Endometrium (tissue), 2 donors: ENCODE results near the gene SCARF2.
"Not testable (repeated sequence)": the region's sequence is repeated elsewhere in the genome, so short reads cannot be mapped to it uniquely, and the experiment has no call there.

ENCODE experiments used
- FAIRE-seq: peaks from 2 replicates; lab custom pipeline; 2012; peaks lifted over from hg19 to GRCh38; lab: Jason Lieb, UNC
- donor health status: control.
- donor health status: control.

SCARF2 gene

DNA sequence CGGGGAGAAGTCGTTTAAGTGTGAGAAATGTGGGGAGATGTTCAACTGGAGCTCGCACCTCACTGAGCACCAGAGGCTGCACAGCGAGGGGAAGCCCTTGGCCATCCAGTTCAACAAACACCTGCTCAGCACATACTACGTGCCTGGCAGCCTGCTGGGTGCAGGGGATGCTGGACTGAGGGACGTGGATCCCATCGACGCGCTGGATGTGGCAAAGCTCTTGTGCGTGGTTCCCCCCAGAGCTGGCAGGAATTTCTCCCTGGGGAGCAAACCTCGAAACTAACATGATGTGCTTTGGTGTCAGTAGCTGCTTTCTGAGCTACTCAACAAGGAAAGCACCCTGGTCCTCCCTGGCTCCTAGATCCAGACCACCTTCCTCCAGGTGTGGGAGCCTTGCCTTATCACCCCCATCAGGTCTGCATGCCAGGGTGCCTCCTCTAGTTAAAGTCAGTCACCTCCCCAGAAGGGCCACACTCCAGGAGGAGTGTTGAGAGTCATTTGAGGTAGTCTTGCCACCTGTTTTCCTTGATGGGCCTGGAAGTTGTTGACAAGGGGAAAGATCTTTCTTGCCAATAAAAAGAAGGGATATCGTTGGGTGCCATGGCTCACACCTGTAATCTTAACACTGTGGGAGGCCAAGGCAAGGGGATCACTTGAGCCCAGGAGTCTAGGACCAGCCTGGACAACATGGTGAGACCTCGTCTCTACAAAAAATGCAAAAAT lies 30.8 kb downstream of the SCARF2 start:
- no peak for FAIRE-seq

DNA sequence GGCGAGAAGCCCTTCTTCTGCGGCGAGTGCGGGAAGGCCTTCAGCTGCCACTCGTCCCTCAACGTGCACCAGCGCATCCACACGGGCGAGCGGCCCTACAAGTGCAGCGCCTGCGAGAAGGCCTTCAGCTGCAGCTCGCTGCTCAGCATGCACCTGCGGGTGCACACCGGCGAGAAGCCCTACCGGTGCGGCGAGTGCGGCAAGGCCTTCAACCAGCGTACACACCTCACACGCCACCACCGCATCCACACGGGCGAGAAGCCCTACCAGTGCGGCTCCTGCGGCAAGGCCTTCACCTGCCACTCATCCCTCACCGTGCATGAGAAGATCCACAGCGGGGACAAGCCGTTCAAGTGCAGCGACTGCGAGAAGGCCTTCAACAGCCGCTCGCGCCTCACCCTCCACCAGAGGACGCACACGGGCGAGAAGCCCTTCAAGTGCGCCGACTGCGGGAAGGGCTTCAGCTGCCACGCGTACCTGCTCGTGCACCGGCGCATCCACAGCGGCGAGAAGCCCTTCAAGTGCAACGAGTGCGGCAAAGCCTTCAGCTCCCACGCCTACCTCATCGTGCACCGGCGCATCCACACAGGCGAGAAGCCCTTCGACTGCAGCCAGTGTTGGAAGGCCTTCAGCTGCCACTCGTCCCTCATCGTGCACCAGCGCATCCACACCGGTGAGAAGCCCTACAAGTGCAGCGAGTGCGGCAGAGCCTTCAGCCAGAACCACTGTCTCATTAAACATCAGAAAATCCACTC lies 31.5 kb downstream of the SCARF2 start:
- FAIRE-seq: no peak

DNA sequence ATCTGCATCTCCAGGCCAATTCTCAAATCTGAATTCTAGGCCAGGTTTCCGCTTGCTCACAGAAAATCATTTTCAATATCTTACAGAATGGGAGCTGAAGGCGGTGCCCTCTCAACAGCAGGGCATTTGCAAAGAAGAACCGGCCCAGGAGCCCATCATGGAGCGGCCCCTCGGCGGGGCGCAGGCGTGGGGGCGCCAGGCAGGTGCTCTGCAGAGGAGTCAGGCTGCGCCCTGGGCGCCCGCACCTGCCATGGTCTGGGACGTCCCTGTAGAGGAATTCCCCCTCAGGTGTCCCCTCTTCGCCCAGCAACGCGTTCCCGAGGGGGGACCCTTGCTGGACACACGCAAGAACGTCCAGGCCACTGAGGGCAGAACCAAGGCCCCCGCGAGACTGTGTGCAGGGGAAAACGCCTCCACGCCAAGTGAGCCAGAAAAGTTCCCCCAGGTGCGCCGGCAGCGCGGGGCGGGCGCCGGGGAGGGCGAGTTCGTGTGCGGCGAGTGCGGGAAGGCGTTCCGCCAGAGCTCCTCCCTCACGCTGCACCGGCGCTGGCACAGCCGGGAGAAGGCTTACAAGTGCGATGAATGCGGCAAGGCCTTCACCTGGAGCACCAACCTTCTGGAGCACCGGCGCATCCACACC lies 32.2 kb downstream of the SCARF2 start:
- FAIRE-seq: no peak

DNA sequence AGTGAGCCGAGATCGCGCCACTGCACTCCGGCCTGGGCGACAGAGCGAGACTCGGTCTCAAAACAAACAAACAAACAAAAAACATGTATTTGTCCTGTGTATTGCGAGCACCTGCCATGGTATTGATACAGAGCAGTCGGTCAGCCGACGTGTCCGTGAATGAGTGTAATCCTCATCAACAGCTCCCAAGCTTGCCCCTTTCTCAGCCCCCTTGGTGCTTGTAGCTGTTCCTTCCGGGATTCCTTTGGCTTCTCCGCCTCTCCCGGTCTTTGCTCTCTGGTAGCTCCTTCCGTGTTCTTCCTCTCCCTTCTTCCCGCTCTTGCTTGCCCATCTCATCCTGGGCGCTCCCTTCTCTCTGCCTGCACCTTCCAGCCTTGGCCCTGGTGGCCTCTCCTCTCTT lies 32.7 kb downstream of the SCARF2 start:
- FAIRE-seq: no peak

DNA sequence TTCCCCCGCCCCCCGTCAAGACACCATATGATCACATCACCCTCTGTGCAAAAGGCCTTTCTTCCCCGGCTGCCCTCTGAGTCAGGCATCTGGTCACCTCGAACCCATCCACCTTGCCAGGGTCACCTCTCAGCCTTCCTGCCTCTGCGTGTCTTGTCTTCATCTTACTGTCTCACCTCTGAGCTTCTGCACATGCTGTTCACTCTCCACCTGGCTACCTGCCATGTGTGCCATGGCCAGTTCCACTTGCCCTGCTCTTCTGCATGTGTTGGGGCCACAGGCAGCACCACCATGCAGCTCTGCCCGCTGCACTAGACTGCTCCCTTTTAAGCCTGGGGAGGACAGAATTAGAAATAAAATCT lies 33.9 kb downstream of the SCARF2 start:
- no peak for FAIRE-seq

DNA sequence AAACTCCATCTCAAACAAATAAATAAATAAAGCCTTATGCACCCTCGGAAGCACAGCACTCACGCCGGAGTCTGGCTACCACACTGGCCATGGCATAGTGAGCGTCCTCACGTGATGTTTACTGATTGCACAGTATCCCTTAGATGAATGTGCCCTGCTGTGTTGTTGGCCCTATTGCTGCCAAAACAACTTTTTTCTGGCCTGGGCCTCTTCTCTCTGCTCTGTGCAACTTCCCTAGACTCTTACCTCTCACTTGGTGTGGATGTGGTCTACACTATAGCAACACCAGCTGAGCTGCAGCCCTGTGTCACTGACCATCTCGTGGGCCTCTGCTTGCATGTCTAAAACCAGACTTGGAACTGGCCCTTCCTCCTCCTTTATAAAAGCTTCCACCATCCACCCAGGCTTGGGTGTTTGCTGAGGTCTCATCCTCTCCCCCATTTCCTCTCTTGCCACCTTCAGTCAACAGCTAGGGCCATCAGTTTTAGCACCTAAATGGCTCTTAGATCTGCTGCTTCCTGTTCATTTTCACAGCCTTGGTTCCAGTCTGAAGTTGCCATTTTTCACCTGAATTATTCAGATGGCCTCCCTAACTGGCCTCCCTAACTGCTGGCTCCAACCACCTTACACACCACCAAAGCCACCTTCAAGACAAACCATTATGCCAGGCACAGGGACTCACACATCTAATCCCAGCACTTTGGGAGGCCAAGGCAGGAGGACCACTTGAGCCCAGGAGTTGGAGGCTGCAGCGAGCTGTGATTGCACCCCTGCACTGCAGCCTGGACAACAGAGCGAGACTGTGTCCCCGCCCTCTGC lies 34.5 kb downstream of the SCARF2 start:
- no peak for FAIRE-seq

DNA sequence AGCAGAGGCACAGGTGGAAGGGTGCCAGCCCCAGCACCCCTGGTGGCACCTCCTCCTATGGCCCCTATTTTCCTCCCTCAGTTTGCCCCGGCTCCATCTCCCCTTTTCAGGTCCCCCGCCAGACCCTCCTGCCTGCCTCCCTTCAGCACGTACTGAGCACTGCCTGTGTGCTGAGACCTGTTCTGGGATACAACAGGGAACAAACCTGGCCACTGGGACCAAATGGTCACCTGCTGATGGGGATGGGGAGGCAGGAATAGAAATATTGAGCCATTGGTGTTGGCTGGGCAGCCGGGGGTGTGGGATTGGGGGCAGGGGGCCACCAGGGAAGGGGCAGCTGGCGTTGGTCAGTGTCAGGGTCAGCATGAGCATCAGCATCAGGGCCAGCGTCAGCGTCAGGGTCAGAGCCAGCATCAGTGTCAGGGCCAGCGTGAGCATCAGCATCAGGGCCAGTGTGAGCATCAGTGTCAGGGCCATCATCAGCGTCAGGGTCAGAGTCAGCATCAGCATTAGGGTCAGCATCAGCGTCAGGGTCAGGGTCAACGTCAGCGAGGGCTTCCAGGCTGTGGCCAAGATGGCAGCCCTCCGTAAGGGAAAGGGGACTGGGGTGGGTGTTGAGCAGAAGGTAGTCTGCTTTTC lies 36.1 kb downstream of the SCARF2 start:
- FAIRE-seq: no peak

DNA sequence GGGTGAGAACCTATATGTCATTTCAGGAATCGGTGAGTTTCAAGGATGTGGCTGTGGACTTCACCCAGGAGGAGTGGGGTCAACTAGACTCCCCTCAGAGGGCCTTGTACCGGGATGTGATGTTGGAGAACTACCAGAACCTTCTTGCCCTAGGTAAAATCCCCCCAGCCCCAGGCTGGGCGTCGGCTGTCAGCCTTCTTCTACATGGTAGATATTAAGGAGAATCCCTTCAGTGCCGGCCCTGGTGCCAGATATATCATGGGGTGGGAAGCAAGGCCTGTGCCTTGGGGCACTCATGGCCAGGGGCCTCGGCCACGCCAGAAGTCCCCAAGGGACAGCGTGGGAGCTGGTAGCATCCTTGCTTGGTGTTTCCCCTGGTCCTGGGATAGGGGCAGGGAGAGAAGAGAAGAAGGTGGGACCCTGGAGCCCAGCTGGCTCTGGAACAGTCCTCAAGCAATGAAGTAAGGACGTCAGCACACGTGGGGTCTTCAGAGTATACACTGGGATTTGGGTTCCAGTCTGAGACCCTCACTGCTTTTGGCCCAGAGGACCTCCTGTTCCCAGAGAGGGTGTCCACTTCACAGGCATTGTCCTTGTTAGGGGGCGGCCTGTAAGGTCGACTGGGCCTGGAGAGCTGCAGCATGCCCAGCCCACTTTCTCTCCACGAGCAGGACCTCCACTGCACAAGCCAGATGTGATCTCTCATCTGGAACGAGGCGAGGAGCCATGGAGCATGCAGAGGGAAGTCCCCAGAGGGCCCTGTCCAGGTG lies 36.8 kb downstream of the SCARF2 start:
- no peak for FAIRE-seq

DNA sequence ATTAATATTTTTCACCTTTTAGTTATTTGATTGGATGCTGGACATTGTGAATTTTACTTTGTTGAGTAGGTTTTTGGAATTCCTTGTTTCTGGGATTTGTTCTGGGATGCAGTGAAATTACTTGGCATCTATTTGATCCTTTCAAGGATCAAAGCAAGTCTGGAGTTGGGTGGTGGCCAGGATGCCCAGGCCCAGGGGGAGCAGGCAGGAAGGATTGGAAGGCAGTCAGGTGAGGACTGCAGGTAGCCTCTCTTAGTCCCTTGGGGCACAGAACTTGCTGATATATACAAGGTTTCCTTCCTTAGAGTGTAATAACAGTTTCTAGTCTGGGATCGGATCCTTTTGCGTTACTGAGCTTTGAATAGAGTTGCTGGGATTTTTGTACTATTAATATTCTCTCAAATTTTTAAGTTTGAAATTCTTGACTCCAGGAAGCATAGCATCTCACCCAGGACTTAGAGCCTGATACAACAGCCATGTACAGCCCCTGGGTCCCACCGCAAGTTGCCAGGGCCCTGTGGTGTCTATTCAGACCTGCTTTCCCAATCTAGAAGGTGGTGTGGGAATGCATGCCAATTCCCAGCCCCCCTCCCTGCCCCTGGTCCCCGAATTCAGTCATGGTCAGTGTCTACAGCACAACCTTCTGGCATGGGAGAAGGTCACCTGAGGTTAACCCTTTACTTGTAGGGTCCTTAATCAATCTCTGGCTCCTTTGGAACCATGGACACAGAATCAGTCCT lies 37.6 kb downstream of the SCARF2 start:
- FAIRE-seq: no peak

DNA sequence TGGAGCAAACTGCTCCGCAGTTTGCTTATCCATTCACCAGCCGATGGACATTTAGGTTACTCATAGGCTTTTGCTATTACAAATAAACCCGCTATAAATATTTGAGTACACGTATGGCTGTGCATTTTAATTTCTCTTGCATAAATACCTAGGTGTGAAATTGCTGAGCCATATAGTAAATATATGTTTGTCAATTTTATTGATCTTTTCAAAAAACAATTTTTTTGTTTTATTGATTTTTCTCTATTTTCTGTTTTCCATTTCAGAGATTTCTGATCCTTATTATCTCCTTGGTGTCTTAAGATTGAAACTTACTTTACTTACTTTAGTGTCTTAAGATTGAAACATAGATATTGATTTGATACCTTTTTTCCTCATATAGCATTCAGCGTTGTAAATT lies 39.2 kb downstream of the SCARF2 start:
- FAIRE-seq: no peak

DNA sequence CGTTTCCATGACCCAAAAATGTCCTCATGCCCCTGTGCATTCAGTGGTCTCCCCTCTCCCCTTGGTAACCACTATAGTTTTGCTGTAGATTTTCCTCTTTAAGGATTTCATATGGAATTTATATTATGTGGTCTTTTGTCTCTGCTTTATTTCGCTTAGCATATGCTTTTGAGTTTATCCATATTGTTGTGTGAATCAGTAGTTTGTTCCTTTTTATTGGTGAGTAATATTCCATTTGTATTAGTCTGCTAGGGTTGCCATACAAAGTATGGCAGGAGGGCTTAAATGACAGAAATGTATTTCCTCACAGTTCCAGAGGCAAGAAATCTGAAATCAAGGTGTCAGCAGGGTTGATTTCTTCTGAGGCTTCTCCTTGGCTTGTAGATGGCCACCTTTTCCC lies 40.1 kb downstream of the SCARF2 start:
- FAIRE-seq: no peak

DNA sequence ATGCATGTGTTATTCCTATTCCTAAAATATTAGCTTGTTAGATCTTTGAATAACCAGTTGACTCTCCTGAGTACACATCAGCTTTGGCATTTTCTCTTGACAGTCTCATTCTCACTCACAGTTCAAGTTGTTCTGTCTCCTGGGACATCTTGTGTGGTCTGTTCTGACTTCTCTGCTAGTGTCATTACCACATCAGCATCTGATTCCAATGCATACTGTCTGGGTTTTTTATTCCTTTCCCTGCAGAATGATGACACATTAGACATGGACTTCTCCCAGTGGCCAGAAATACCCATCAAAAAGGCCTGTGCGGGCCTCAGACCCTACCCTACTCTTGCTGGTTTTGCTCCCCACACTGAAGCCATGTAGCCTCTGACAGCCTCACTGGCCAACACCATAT lies 41.0 kb downstream of the SCARF2 start:
- FAIRE-seq: no peak

DNA sequence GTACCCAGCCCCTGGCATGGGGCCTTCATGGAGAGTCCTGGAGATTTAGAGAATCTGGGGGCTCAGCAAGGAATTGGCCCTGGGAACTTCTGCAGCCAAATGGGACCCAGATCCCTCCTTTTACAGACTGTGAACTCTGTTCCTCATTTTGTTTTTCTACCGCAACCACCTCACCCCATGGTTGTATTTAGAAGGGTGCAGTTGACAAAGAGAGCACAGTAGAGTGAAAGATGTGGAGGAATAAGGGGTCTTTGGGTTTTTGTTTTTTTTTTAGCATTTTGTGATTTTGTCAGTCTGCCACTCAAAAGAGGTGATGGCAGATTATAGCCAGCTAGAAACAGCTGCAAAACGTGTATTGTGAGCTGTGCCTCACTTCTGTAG lies 41.7 kb downstream of the SCARF2 start:
- FAIRE-seq: no peak

DNA sequence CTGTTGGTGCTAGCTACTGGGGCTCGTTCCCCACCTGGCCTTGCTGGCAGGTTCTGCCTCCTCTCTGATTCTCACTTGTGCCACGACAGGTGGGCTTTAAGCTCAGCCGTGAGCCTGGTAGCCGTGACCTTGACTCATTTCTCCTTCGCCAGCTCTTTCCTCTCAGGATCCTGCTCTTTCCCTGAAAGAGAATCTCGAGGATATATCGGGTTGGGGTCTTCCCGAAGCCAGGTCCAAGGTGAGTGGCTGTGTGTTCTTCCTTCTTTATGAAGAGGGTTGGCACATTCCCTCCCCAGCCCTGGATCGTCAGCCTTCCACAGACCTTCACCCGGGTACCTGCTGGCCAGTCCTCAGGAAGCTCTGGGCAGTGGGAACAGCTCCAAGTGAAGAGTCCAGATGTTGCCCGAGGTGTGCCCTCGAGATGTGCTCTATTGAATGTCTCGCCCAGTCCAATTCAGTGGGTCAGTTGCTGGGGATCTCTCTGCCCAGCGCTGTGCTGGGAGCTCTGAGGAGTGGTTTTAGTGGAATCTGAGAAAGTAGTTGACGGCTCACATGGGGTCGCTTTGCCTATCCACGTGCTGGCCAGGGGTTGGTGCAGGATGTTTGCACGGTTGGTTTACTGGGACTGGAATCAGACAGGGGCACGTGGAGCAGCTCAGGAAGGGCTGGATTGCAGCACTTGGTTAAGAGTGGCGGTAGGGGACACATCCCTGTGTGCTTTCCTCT lies 42.3 kb downstream of the SCARF2 start:
- no peak for FAIRE-seq

DNA sequence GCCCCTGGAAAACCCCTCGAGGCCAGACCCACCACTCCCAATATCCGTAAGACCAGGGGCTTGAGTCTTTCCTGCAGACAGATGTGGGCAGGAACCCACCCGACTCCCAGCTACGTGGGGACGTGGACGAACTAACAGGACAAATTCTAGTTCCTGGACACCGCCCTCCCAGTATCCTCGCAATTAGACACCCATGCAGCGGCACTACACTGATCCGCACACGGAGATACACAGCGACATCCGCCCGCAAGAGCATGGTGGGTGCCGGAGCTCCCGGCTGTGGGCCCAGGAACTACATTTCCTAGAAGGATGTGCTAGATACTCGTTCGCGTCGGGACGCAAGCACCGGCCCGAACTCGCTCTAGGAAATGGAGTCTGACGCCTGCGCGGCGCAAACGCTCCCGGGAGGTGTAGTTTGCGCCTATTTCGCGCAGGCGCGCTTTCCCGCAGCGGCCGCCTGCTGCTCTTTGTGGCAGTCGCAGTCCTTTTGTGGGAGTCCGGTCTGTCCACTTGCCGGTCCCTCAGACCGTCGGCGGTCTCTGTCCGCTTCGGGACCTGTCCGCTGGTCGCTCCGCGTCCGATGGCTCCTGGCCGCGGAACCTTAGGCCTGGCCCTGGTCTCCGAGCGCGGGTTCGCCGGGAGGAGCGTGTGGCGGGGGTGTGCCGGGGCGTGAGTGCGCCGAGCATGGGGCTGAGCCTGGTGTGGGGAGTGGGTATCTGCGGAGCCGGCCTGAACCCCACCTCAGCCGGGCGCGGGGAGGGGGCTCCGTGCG lies 43.7 kb downstream of the SCARF2 start, which contains the start of gene ZNF74:
ZNF74 (plus strand) TSS at position 447 of the 772 bp plus-strand sequence. CDS start 478 bp downstream, outside the sequence.
- peak; percentile 53 for FAIRE-seq

DNA sequence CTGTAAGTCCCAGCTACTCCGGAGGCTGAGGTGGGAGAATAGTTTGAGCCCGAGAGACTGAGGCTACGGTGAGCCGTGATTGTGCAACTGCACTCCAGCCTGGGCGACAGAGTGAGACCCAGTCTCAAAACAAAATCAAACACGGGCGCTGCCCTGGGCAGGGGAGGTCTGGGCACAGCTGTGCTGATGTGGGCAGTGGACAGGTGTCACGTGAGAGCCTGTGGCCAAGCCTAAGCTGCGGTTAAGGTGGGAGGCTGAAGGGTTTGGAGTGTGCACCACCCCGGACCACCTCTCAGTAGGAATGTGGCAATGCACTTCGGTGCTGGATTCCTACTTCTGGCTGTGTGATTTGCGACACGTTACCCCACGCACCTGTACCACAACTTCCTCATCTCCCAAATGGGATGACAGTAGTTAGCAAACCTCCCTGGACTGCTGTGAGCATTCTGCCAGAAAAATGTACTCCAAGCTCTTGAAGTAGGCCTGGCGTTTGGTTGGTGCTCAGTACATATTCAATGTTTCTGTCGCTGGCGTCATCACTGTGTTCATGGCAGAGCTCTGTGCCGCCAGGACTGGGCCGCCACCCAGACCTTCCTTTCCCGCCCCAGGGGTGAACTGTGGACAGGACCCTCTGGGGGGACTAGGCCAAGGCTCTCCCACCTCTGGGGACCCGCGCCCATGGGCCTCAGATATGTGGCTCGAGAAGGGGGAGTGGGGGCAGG lies 44.5 kb downstream of the SCARF2 start:
- no peak for FAIRE-seq

DNA sequence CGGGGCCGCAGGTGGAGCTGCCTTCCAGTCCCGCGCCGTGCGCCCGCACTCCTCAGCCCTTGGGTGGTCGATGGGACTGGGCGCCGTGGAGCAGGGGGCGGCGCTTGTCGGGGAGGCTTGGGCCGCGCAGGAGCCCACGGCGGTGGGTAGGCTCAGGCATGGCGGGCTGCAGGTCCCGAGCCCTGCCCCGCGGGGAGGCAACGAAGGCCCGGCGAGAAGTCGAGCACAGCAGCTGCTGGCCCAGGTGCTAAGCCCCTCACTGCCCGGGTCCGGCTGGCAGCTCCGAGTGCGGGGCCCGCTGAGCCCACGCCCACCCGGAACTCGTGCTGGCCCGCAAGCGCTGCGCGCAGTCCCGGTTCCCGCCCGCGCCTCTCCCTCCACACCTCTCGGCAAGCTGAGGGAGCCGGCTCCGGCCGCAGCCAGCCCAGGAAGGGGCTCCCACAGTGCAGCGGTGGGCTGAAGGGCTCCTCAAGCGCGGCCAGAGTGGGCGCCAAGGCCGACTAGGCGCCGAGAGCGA lies 45.2 kb downstream of the SCARF2 start:
- not testable (repeated sequence) for FAIRE-seq

DNA sequence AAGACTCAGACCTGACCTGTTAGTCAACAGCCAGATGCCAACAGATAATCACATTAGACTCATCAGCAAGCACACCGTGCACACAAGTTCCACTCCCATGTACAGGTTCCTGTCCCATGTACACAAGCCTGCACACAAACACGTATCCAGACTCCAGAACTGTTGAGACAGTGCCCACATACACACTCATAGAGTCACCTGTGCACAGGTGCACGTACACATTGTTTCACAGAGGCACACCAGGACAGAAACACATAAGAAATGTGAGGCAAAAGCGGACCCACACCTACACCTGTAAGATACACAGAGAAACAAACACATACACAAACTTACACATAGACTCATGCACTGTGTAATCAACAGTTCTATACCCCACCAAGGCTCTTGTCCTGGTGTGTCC lies 46.4 kb downstream of the SCARF2 start:
- no peak for FAIRE-seq
